Mesothelial cell of epicardium (in vitro differentiated cells): Measurements from ENCODE around the gene LCNL1. TPM values are rescaled to one million over a fixed set of nuclear protein-coding genes. Genes with fewer than 3 reads are reported as not detected.
A peak's percentile ranks its signal among the peaks of the same experiment; 100 is the strongest.

Source experiments
- DNase-seq, 2 experiments: peaks; one replicate each; pipeline ENCODE4 v3.0.0; 2021; ENCODE audit warnings: low spot score in 2 of 2; ENCODE audit not compliant: unreplicated experiment in 2 of 2
- H3K27ac Mint-ChIP-seq: 2 replicates; pipeline ENCODE4 v1.8.0; 2021; ENCODE audit warnings: mixed read lengths
- H3K27me3 Mint-ChIP-seq: 2 replicates; pipeline ENCODE4 v1.8.0; 2021; ENCODE audit warnings: low read depth, mixed read lengths
- H3K36me3 Mint-ChIP-seq: 2 replicates; pipeline ENCODE4 v1.8.0; 2021; ENCODE audit warnings: mixed read lengths
- H3K4me1 Mint-ChIP-seq: 2 replicates; pipeline ENCODE4 v1.8.0; 2021; ENCODE audit warnings: mixed read lengths
- H3K4me3 Mint-ChIP-seq: 2 replicates; pipeline ENCODE4 v1.8.0; 2021; ENCODE audit warnings: mild to moderate bottlenecking, moderate library complexity, mixed read lengths
- H3K9me3 Mint-ChIP-seq: 2 replicates; pipeline ENCODE4 v1.8.0; 2021; ENCODE audit warnings: mixed read lengths
- total RNA-seq: library from RNA; stranded (reverse); gene quantifications from 3 replicates; pipeline ENCODE4 v1.2.1, GENCODE V29; 2021
- TF ChIP-seq, protein P1 (sequence below): fragments of 200-600 bp; sonication (generic); IDR thresholded peaks from one replicate; pipeline ENCODE4 v1.5.0; 2021; ENCODE audit warnings: antibody characterized with exemption; ENCODE audit not compliant: unreplicated experiment

Gene LCNL1
- total RNA-seq, 1 donor from 2014 or later: 5.5 TPM

DNA sequence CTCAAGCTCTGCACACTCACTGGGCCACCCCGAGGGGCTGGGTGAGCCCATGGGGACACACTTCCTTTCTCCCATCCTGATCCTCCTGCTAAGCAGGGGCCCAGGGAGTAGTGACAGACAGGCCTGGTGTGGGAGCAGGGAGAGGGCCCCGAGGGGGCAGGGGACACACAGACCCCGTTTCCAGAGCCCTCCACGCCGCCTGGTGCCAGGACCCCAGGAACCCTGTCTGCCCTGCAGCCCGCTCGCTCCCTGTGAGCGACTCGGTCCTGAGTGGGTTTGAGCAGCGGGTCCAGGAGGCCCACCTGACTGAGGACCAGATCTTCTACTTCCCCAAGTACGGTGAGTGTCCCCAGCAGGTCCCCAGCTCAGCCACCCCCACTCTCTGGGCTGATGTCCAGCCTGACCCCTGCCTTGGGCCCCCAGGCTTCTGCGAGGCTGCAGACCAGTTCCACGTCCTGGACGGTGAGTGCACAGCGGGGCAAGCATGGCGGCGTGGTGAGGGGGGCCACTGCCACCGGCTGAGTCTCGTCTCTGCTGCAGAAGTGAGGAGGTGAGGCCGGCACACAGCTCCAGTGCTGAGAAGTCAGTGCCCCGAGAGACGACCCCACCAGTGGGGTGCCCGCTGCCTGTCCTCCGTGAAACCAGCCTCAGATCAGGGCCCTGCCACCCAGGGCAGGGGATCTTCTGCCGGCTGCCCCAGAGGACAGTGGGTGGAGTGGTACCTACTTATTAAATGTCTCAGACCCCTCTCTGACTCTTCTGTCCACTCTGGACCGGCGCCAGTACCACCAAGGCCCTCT lies 36.4 kb upstream of the LCNL1 start:
- no peaks in the 10 kb centered on the region for H3K9me3 Mint-ChIP-seq
- H3K4me3 Mint-ChIP-seq: no peak overlapping the region
- DNase-seq: no peak
- H3K36me3 Mint-ChIP-seq: peaks cover 3% of the 10 kb centered on the region
- TF ChIP-seq, protein P1, sequence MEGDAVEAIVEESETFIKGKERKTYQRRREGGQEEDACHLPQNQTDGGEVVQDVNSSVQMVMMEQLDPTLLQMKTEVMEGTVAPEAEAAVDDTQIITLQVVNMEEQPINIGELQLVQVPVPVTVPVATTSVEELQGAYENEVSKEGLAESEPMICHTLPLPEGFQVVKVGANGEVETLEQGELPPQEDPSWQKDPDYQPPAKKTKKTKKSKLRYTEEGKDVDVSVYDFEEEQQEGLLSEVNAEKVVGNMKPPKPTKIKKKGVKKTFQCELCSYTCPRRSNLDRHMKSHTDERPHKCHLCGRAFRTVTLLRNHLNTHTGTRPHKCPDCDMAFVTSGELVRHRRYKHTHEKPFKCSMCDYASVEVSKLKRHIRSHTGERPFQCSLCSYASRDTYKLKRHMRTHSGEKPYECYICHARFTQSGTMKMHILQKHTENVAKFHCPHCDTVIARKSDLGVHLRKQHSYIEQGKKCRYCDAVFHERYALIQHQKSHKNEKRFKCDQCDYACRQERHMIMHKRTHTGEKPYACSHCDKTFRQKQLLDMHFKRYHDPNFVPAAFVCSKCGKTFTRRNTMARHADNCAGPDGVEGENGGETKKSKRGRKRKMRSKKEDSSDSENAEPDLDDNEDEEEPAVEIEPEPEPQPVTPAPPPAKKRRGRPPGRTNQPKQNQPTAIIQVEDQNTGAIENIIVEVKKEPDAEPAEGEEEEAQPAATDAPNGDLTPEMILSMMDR: no peak
- no peak overlapping the region for H3K27ac Mint-ChIP-seq
- no peaks in the 10 kb centered on the region for H3K27me3 Mint-ChIP-seq
- peaks cover 8% of the 10 kb centered on the region for H3K4me1 Mint-ChIP-seq

DNA sequence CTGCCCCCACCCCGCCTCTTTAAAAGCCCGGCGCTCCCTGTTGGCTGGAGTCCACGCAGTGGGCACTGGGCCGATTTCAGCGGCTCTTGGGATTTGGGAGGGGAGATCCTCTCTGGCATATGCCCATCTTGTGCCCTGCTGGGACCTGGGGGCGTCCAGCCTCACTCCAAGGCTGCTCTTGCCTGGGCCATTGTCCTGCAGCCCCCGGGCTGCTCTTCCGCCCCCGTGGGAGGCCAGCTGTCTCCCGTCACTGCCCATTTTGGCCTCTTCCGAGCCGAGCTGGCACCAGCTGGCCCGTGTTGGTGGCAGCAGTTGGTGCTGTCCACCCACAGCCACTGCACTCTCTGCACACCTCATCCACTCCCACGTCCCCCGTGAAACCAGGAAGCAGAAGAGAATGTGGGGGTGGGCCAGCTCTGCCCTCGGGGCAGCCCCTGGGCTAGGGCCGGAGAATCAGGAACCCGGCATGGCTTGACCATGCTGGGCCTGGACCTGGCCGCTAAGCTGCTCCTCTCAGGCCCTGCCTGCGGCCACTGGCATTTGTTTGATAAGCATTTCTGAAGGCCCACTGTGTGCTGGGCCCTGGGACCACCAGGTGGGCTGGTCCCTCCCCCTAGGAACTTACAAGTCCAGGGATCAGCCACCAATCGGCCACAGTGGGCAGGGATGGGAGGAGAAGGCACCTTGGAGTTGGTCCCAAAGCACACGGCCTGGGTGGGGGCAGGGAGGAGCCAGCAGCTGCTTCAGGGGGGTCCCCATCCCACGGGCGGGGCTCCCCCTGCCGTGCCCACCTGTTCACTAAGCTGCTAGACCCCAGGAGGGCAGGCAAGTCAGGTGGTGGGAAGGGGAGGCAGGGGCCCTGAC lies 35.5 kb upstream of the LCNL1 start:
- H3K4me1 Mint-ChIP-seq: peaks cover 10% of the 10 kb centered on the region
- H3K9me3 Mint-ChIP-seq: no peaks in the 10 kb centered on the region
- TF ChIP-seq, protein P1: no peak
- no peaks in the 10 kb centered on the region for H3K27me3 Mint-ChIP-seq
- no peak for DNase-seq
- H3K36me3 Mint-ChIP-seq: no peaks in the 10 kb centered on the region
- H3K27ac Mint-ChIP-seq: no peak overlapping the region
- no peak overlapping the region for H3K4me3 Mint-ChIP-seq

DNA sequence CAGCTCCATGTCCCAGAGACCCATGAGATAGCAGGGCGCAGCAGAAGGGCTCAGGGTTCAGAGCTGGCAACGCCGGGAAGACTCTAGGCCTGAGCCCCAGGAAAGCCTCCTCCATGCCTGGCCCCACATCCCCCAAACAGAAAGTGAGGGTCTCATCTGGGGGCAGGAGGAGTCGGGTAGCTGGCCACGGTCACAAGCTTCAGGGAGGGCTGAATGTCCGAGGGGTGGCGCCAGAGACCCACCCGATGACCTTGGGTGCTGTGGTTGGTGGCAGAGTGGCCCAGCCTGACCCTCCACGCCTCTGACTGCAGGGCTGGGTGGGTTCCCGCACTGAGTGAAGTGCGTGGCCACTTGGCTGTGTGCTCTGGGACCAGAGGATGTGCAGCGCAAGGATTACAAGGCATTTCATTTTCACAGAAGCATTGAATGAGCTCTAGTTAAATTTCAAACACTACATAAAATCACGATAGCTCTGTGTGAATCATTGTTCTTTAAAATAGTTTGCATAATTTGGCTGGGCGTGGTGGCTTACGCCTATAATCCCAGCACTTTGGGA lies 34.8 kb upstream of the LCNL1 start:
- TF ChIP-seq, protein P1: no peak
- Mint-ChIP-seq H3K27ac (peak overlapping the region; percentile 76), H3K4me1 (peaks cover 10% of the 10 kb centered on the region), H3K9me3 (no peaks in the 10 kb centered on the region), H3K4me3 (peak overlapping the region; percentile 38), H3K36me3 (no peaks in the 10 kb centered on the region), H3K27me3 (no peaks in the 10 kb centered on the region)
- DNase-seq: no peak

DNA sequence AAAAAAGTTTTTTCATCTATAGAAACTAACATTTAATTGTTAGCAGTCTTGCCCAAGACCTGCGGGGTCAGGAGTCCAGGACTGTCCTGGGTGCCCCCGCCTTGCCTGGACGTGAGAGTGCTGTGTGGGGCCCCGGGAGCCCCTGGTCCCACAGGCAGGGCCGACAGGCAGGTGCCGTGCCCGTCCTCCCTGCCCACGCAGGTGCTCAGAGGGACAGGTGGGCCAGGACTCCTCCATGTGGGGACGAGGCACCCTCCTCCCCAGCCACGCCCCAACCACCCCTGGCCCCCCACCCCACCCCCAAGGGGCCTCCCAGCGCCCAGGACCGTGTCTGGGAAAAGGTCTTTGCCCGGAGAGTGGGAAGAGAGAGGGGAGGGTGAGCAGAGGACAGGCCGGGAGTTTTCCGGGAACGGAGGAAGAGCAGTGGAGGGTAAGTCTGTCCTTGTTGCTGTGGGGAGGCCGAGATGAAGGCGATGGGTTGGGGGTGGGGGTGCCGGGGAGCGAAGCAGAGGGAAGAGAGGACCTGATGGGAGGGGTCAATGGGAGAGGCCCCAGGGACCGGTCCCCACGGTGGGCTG lies 33.5 kb upstream of the LCNL1 start:
- no peak for DNase-seq
- Mint-ChIP-seq H3K27me3 (no peaks in the 10 kb centered on the region), H3K36me3 (no peaks in the 10 kb centered on the region), H3K27ac (peak overlapping the region; percentile 96), H3K4me1 (peaks cover 10% of the 10 kb centered on the region), H3K4me3 (peak overlapping the region; percentile 71), H3K9me3 (no peaks in the 10 kb centered on the region)
- TF ChIP-seq, protein P1: no peak

DNA sequence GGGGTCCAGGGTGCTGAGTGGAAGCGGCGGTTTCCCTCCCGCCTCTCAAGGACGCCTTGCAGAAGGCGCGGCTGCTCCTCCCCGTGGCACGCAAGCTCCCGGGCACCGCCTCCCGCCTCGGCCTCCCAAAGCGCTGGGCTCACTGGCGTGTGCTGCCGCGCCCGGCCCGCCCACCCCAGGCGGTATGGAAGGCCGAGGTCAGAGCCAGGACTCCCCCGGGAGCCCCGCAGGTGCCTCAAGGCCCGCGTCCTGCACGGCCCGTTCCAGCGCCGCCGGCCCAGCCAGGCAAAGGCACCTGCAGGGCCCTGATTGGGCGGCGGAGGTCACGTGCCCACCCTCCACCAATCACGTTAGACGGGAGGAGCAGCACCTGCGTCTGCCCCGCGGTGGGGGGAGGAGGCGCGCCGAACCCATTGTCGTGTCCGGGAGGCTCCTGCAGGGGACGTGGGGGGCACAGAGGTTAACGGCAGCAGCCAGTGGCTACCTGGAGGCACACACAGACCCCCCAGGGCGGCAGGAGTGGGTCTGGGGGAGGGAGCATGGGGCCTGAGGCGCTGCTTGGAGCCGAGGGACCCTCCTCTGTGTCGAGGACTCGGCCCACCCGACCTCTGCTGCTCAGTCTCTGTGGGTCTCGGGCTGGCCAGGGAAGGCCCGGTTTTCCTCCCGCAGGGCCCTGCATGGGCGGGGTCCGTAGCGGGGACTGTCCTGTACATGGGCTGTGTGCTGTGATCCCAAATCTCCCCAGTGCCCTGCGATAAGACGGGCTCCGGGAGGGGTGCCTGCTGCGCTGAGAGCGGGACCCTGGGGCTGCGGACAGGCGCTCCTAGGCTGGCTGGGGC lies 32.8 kb upstream of the LCNL1 start:
- peak overlapping the region; percentile 72 for H3K4me3 Mint-ChIP-seq
- H3K36me3 Mint-ChIP-seq: no peaks in the 10 kb centered on the region

More for the DNA sequence above, 32.8 kb upstream of the LCNL1 start:
- Mint-ChIP-seq H3K27ac (peak overlapping the region; percentile 96), H3K4me1 (peaks cover 7% of the 10 kb centered on the region), H3K9me3 (no peaks in the 10 kb centered on the region), H3K27me3 (no peaks in the 10 kb centered on the region)
- DNase-seq: peak; percentile 88 to 97
- TF ChIP-seq, protein P1: no peak
